Measurements from ENCODE around the gene FRA10AC1. TPM values are rescaled to one million over a fixed set of nuclear protein-coding genes. Genes with fewer than 3 reads are reported as not detected.

The FRA10AC1 gene
- total and polyA plus RNA-seq, 2 of the 4 experiments (the other 2 are of a cell fraction) = 1.6 to 4.9 TPM

- no peak overlapping the region for H2AFZ ChIP-seq (replicated peaks; ENCODE audit: low read length, poor library complexity)
- ChIA-PET POLR2A (ENCODE audit: unreplicated experiment) (no interaction called here), CTCF (no interaction called here)
- H2BK20ac ChIP-seq (ENCODE audit: low read depth, low read length) = no peak overlapping the region
- H2AK5ac ChIP-seq (ENCODE audit: low read depth, low read length) = no peak overlapping the region
- no peak overlapping the region for H3K4ac ChIP-seq (ENCODE audit: low read depth, low read length)
- no peak overlapping the region for H3K4me3 ChIP-seq (ENCODE audit: insufficient read depth, low read depth, low read length)
- H3K27me3 ChIP-seq (ENCODE audit: control insufficient read depth, insufficient read depth, low read length) = peaks cover 5% of the 10 kb centered on the region
- no peak overlapping the region for H2BK5ac ChIP-seq (ENCODE audit: low read depth, low read length, poor library complexity, severe bottlenecking)
- H3K14ac ChIP-seq (replicated peaks; ENCODE audit: low read depth, low read length) = no peak overlapping the region
- H4K8ac ChIP-seq (ENCODE audit: low read depth in 2 of 2, low read length in 2 of 2) = no peak overlapping the region
- H3K9me1 ChIP-seq (ENCODE audit: insufficient read depth, low read length) = no peaks in the 10 kb centered on the region
- TF ChIP-seq MAZ (IDR thresholded peaks at IDR 0.05; ENCODE audit: borderline replicate concordance, low read depth, low read length) (no peak), MXI1 (IDR thresholded peaks at IDR 0.05; ENCODE audit: borderline replicate concordance, low read depth, low read length) (no peak), NFE2L2 (IDR thresholded peaks at IDR 0.05; ENCODE audit: low read depth, low read length) (no peak), SMC3 (IDR thresholded peaks at IDR 0.05; ENCODE audit: low read depth, low read length) (no peak), ELK1 (IDR thresholded peaks at IDR 0.05; ENCODE audit: borderline replicate concordance, low read depth, low read length) (no peak), BHLHE40 (IDR thresholded peaks at IDR 0.05; ENCODE audit: low read depth, low read length) (no peak), MAFK (IDR thresholded peaks at IDR 0.05; ENCODE audit: low read depth, low read length) (no peak), CTCF (conservative IDR thresholded peaks at IDR 0.05; ENCODE audit: low read depth, low read length) (no peak), CHD1 (IDR thresholded peaks at IDR 0.05; ENCODE audit: low read depth, low read length) (no peak), POLR2A (IDR thresholded peaks at IDR 0.05; ENCODE audit: low read depth, low read length) (no peak), RAD21 (IDR thresholded peaks at IDR 0.05; ENCODE audit: low read length) (no peak), RFX5 (IDR thresholded peaks at IDR 0.05; ENCODE audit: low read depth, low read length) (no peak), USF2 (IDR thresholded peaks at IDR 0.05; ENCODE audit: low read depth, low read length) (no peak), FOS (IDR thresholded peaks at IDR 0.05; ENCODE audit: low read depth, low read length) (no peak)
- no peaks in the 10 kb centered on the region for H3K4me1 ChIP-seq (ENCODE audit: control insufficient read depth, insufficient read depth, low read length)
- dilution Hi-C loops (cut with HindIII; ENCODE audit: low sequenced_read_pairs, unreplicated experiment) = no loop called here
- no peak overlapping the region for H2BK120ac ChIP-seq (ENCODE audit: low read depth, low read length)
- no peak for DNase-seq
- H4K91ac ChIP-seq (ENCODE audit: insufficient read depth, low read depth, low read length) = no peak overlapping the region
- H3K18ac ChIP-seq (ENCODE audit: low read depth, low read length) = no peak overlapping the region
- no peak overlapping the region for H3K23ac ChIP-seq (ENCODE audit: low read depth, low read length)
- WGBS, 2 experiments (ENCODE audit: extremely low coverage in 2 of 2, insufficient read length in 1 of 2) = 50% methylated on average over 2 of the region's 5 CpGs; no CpG with 5 or more reads in 1 of the 2 experiments
- intact Hi-C loops (cut with micrococcal nuclease) = no loop called here
- H3K27ac ChIP-seq (ENCODE audit: insufficient read depth, low read length) = no peak overlapping the region
- no peak overlapping the region for H2BK15ac ChIP-seq (ENCODE audit: low read depth, low read length)
- H3K4me2 ChIP-seq (ENCODE audit: low read depth, low read length) = no peak overlapping the region
- no peak overlapping the region for H4K5ac ChIP-seq (ENCODE audit: low read depth, low read length)
- H2AK9ac ChIP-seq (replicated peaks; ENCODE audit: low read depth, low read length, poor library complexity) = no peak overlapping the region
- no peaks in the 10 kb centered on the region for H3K9me3 ChIP-seq (ENCODE audit: control insufficient read depth, insufficient read depth, low read length)
- BruUV-seq (replicated peaks) = no TSS peak
- in situ Hi-C loops (cut with MboI; ENCODE audit: low sequenced_read_pairs) = no loop called here
- no peak overlapping the region for H3K9ac ChIP-seq (ENCODE audit: low read depth, low read length)
- no peaks in the 10 kb centered on the region for H4K20me1 ChIP-seq (ENCODE audit: insufficient read depth, low read length)
- no peak for ATAC-seq (ENCODE audit: low read depth)
- H3K56ac ChIP-seq (ENCODE audit: extremely low read depth, insufficient read depth, low read length) = no peak overlapping the region
- no peaks in the 10 kb centered on the region for H3K36me3 ChIP-seq (ENCODE audit: control insufficient read depth, insufficient read depth, low read length)
- no peaks in the 10 kb centered on the region for H3K79me1 ChIP-seq (ENCODE audit: low read depth in 1 of 2, low read length in 2 of 2)
Observed at GRCh38 chr10:93715345-93715744, 13.0 kb upstream of the FRA10AC1 start.
